HEK293T (cell line): ENCODE data around the gene CYTH3.

ENCODE experiments used
- CTCF ChIA-PET: fragments of 350-600 bp; formaldehyde crosslinking; extraction: SDS; loops from one replicate; lab custom pipeline; 2021; ENCODE audit warnings: antibody characterized with exemption, inconsistent platforms; lab: Yijun Ruan, JAX
- POLR2A ChIA-PET: fragments of 350-600 bp; formaldehyde crosslinking; extraction: SDS; loops from one replicate; lab custom pipeline; 2020; ENCODE audit warnings: antibody characterized with exemption, inconsistent platforms; lab: Yijun Ruan, JAX
- DNase-seq: peaks from one replicate; pipeline ENCODE4 v3.0.0; 2012; ENCODE audit warnings: mixed read lengths; ENCODE audit errors: extremely low spot score
- ARNT ChIP-seq: fragments of 450-650 bp; IDR thresholded peaks from 2 replicates; pipeline ENCODE4 v1.6.1; 2017; ENCODE audit warnings: mild to moderate bottlenecking
- BHLHE40 ChIP-seq: fragments of 450-650 bp; IDR thresholded peaks from 2 replicates; pipeline ENCODE4 v1.6.1; 2016; ENCODE audit warnings: mild to moderate bottlenecking, moderate library complexity, borderline replicate concordance
- CTBP1 ChIP-seq: fragments of 450-650 bp; IDR thresholded peaks from 2 replicates; pipeline ENCODE4 v1.6.1; 2016; ENCODE audit warnings: borderline replicate concordance
- ELF4 ChIP-seq: fragments of 450-650 bp; IDR thresholded peaks from 2 replicates; pipeline ENCODE4 v1.6.1; 2017; ENCODE audit warnings: antibody characterized with exemption
- FOXA1 ChIP-seq: fragments of 450-650 bp; IDR thresholded peaks from 2 replicates; pipeline ENCODE4 v1.6.1; 2016; ENCODE audit warnings: mild to moderate bottlenecking
- FOXK2 ChIP-seq: fragments of 450-650 bp; IDR thresholded peaks from 2 replicates; pipeline ENCODE4 v1.6.1; 2016; ENCODE audit warnings: mild to moderate bottlenecking
- FOXM1 ChIP-seq: fragments of 450-650 bp; IDR thresholded peaks from 2 replicates; pipeline ENCODE4 v1.6.1; 2017; ENCODE audit warnings: mild to moderate bottlenecking, borderline replicate concordance
- HDGF ChIP-seq: fragments of 450-650 bp; IDR thresholded peaks from 2 replicates; pipeline ENCODE4 v1.6.1; 2017; ENCODE audit warnings: antibody characterized with exemption, borderline replicate concordance
- L3MBTL2 ChIP-seq: fragments of 450-650 bp; conservative IDR thresholded peaks from 2 replicates; pipeline ENCODE4 v1.6.1; 2016; ENCODE audit warnings: mild to moderate bottlenecking
- LEF1 ChIP-seq: fragments of 450-650 bp; IDR thresholded peaks from 2 replicates; pipeline ENCODE4 v1.6.1; 2017; ENCODE audit warnings: mild to moderate bottlenecking, borderline replicate concordance
- NFRKB ChIP-seq: fragments of 450-650 bp; IDR thresholded peaks from 2 replicates; pipeline ENCODE4 v1.6.1; 2016; ENCODE audit warnings: mild to moderate bottlenecking, moderate library complexity
- PKNOX1 ChIP-seq: fragments of 450-650 bp; IDR thresholded peaks from 2 replicates; pipeline ENCODE4 v1.6.1; 2016
- SP1 ChIP-seq: fragments of 450-650 bp; IDR thresholded peaks from 2 replicates; pipeline ENCODE4 v1.6.1; 2017
- SUZ12 ChIP-seq: fragments of 450-650 bp; IDR thresholded peaks from 2 replicates; pipeline ENCODE4 v1.6.1; 2016; ENCODE audit warnings: mild to moderate bottlenecking
- TARDBP ChIP-seq: fragments of 450-650 bp; IDR thresholded peaks from 2 replicates; pipeline ENCODE4 v1.6.1; 2016
- ZNF384 ChIP-seq: fragments of 450-650 bp; IDR thresholded peaks from 2 replicates; pipeline ENCODE4 v1.6.1; 2016

The CYTH3 gene

GRCh38 chr7:6260291-6261187 is 11.9 kb downstream of the CYTH3 start:
- ChIA-PET CTCF (interaction anchor here (1.0 to 2.6 kb wide), 2 partner anchors 10 to 12 kb away, joined by 3 to 9 read pairs; no protein-coding TSS in a partner anchor), POLR2A (no interaction called here)
- DNase-seq = no peak
- TF ChIP-seq BHLHE40 (no peak), SUZ12 (no peak), ZNF384 (no peak), LEF1 (no peak), FOXM1 (no peak), CTBP1 (no peak), FOXA1 (no peak), ARNT (no peak), TARDBP (no peak), FOXK2 (no peak), L3MBTL2 (no peak), NFRKB (no peak), ELF4 (no peak), SP1 (no peak), HDGF (no peak), PKNOX1 (no peak)

GRCh38 chr7:6259257-6259656 is 13.2 kb downstream of the CYTH3 start:
- CTCF ChIA-PET = interaction anchor here (2.6 kb wide), 1 partner anchor 11 kb away, joined by 9 read pairs; no protein-coding TSS in a partner anchor
- POLR2A ChIA-PET = no interaction called here
- no peak for DNase-seq
- no peak for TF ChIP-seq NFRKB
- TF ChIP-seq L3MBTL2 = no peak
- no peak for TF ChIP-seq FOXA1
- no peak for TF ChIP-seq FOXM1
- TF ChIP-seq ZNF384 = no peak

- ChIA-PET CTCF (interaction anchor here (0.5 kb wide), 1 partner anchor 63 kb away, joined by 4 read pairs; no protein-coding TSS in a partner anchor), POLR2A (no interaction called here)
- DNase-seq = no peak
- TF ChIP-seq FOXA1 = no peak
- TF ChIP-seq FOXM1 = no peak
- TF ChIP-seq ARNT = no peak
- TF ChIP-seq FOXK2 = no peak
- TF ChIP-seq LEF1 = no peak
These were observed 13.8 kb downstream of the CYTH3 start for GRCh38 chr7:6258440-6259182.

GRCh38 chr7:6257675-6258074 is 14.7 kb downstream of the CYTH3 start:
- TF ChIP-seq PKNOX1 (no peak), SUZ12 (no peak)
- ChIA-PET POLR2A (interaction anchor here (1.5 kb wide), 1 partner anchor 13 kb away, joined by 3 read pairs; no protein-coding TSS in a partner anchor), CTCF (interaction anchor here (0.6 kb wide), 1 partner anchor 93 kb away, joined by 3 read pairs; no protein-coding TSS in a partner anchor)
- DNase-seq = no peak

- no peak for DNase-seq
- ChIA-PET CTCF (interaction anchor here (0.6 to 1.2 kb wide), 3 partner anchors 10 to 93 kb away, joined by 3 to 5 read pairs (median 4); no protein-coding TSS in a partner anchor), POLR2A (interaction anchor here (1.2 to 1.5 kb wide), 2 partner anchors 14 to 25 kb away, joined by 3 read pairs; no protein-coding TSS in a partner anchor)
- TF ChIP-seq ARNT = no peak
- TF ChIP-seq LEF1 = no peak
- TF ChIP-seq FOXM1 = no peak
- TF ChIP-seq CTBP1 = no peak
- no peak for TF ChIP-seq HDGF
- TF ChIP-seq NFRKB = no peak
- TF ChIP-seq L3MBTL2 = no peak
- no peak for TF ChIP-seq ELF4
- no peak for TF ChIP-seq TARDBP
- no peak for TF ChIP-seq ZNF384
- TF ChIP-seq FOXA1 = no peak
- no peak for TF ChIP-seq BHLHE40
- no peak for TF ChIP-seq PKNOX1
- no peak for TF ChIP-seq SP1
- no peak for TF ChIP-seq FOXK2
- TF ChIP-seq SUZ12 = no peak
These were observed 15.5 kb downstream of the CYTH3 start for GRCh38 chr7:6256677-6257535.
